ENCODE results near the gene DENND1A.
"Not testable (repeated sequence)": the region's sequence is repeated elsewhere in the genome, so short reads cannot be mapped to it uniquely, and the experiment has no call there.

The DENND1A gene

DNA sequence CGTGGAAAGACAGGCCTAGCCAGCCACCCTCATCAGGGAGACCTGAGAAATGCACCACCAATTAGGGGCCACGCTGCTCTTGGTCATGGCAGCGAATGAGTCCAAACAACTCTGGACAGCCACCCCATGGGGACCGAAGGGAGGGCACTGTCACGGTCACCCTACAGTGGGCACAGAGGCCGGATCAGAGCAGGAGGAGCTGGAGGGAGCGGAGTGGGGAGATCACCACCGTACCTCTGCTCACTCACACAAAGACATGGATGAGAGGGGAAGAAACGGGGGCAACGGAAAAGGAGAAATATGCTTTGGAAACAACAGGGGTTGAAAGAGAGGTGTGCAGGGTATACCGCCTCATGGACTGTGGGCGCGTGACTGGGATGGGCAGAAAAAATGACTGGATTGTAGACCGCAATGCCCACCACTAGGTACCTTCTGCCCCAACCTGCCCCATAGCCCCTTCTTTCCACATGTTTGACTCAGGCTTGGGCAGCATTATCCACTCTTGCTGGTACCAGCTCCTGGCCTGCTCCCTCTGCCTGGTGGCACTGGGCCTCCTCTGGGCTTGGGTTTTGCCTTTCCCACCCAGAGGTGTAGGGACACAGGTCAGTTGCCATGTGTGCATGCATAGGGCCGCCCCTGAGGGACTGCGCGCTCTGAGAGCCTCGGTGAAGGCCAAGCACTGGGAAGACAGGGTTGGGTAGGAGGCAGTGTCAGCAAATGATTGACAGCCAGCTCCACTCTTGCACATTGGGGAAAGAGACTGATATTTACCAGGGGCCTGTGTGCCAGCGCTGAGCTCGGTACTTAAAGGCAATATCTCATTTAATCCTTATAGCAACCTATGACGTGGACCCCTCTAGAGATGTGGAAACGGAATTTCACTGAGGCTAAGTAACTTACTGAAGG lies 497.3 kb downstream of the DENND1A start:
- TF ChIP-seq, protein P1, sequence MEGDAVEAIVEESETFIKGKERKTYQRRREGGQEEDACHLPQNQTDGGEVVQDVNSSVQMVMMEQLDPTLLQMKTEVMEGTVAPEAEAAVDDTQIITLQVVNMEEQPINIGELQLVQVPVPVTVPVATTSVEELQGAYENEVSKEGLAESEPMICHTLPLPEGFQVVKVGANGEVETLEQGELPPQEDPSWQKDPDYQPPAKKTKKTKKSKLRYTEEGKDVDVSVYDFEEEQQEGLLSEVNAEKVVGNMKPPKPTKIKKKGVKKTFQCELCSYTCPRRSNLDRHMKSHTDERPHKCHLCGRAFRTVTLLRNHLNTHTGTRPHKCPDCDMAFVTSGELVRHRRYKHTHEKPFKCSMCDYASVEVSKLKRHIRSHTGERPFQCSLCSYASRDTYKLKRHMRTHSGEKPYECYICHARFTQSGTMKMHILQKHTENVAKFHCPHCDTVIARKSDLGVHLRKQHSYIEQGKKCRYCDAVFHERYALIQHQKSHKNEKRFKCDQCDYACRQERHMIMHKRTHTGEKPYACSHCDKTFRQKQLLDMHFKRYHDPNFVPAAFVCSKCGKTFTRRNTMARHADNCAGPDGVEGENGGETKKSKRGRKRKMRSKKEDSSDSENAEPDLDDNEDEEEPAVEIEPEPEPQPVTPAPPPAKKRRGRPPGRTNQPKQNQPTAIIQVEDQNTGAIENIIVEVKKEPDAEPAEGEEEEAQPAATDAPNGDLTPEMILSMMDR (conservative IDR thresholded peaks at IDR 0.05; ENCODE audit: control insufficient read depth, insufficient read depth, low read depth, low read length): no peak
- no peak for DNase-seq (ENCODE audit: low read depth)
- H3K4me3 ChIP-seq (ENCODE audit: control insufficient read depth, low read depth, low read length): no peak overlapping the region

DNA sequence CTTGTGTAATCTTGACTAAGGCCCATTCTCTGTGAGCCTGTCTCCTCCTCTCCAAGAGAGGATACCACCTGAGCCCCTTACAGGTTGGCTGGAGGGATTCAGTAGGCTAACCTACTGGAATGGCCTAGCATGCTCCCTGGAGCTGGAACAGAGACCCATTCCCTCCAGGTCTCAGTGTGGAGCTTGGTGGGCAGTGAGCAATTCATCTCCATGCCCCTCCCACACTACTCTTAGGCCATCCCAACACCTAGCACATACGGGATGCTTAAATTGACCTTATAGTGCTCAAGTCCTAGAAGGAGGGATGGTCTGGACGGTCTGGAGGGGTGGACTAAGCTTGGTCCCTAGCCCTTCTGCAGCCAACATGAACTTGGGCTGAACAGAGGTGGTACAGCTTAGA lies 498.3 kb downstream of the DENND1A start:
- H3K4me3 ChIP-seq (ENCODE audit: control insufficient read depth, low read depth, low read length): no peak overlapping the region
- no peak for DNase-seq (ENCODE audit: low read depth)
- TF ChIP-seq, protein P1 (conservative IDR thresholded peaks at IDR 0.05; ENCODE audit: control insufficient read depth, insufficient read depth, low read depth, low read length): no peak

DNA sequence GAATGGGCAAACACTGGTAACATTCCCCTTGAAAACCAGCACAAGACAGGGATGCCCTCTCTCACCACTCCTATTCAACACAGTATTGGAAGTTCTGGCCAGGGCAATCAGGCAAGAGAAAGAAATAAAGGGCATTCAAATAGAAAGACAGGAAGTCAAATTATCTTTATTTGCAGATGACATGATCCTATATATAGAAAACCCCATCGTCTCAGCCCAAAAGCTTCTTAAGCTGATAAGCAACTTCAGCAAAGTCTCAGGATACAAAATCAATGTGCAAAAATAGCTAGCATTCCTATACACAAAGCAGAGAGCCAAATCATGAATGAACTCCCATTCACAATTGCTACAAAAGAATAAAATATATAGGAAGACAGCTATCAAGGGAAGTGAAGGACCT lies 501.5 kb downstream of the DENND1A start:
- H3K4me3 ChIP-seq (ENCODE audit: control insufficient read depth, low read depth, low read length); DNase-seq (ENCODE audit: low read depth): not testable (repeated sequence)

DNA sequence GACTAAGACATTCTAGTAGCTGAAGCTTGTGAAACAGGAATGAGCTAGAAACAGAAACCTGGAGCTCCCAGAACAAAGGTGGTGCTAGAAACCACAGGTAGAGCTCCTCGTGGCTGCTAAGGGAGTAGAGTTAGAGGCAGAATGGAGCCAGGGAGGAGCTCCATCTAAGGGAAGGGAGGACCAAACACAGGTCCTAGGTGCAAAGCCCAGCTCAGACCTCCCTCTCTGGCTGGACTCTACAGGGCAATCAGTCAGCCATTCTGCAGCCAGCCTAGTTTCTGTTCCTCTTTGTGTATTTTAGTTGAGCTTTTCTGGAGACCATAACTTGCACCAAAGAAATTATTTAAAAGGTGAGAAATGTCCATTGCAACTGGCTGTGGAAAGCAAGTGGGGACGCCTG lies 503.5 kb downstream of the DENND1A start:
- DNase-seq (ENCODE audit: low read depth): no peak
- TF ChIP-seq, protein P1 (conservative IDR thresholded peaks at IDR 0.05; ENCODE audit: control insufficient read depth, insufficient read depth, low read depth, low read length): no peak
- H3K4me3 ChIP-seq (ENCODE audit: control insufficient read depth, low read depth, low read length): no peak overlapping the region

DNA sequence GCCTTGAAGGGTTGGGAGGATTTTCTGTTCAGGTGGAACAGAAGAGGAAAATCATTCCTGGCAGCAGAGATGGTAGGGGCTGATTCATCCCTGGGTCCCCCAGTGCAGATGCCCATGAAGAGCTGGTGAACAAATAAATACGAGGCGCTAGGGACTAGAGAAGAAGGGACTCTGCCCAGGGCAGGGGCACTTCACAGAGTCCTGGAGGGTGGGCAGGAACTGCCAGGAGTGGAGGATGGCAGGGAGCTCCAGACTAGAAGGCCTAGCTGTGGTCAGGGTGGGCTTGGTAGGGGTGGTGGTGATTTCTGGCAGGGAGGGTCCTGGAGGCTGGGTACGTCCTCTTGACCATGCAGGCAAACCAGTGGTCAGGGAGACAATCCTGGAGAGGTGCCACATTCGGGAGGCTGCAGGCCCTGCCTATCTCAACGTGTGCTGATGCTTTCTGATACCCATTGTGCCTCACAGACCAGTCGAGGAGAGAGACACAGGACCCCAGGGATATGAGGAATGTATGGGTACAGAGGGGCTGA lies 504.0 kb downstream of the DENND1A start:
- TF ChIP-seq, protein P1 (conservative IDR thresholded peaks at IDR 0.05; ENCODE audit: control insufficient read depth, insufficient read depth, low read depth, low read length): no peak
- no peak overlapping the region for H3K4me3 ChIP-seq (ENCODE audit: control insufficient read depth, low read depth, low read length)
- no peak for DNase-seq (ENCODE audit: low read depth)

DNA sequence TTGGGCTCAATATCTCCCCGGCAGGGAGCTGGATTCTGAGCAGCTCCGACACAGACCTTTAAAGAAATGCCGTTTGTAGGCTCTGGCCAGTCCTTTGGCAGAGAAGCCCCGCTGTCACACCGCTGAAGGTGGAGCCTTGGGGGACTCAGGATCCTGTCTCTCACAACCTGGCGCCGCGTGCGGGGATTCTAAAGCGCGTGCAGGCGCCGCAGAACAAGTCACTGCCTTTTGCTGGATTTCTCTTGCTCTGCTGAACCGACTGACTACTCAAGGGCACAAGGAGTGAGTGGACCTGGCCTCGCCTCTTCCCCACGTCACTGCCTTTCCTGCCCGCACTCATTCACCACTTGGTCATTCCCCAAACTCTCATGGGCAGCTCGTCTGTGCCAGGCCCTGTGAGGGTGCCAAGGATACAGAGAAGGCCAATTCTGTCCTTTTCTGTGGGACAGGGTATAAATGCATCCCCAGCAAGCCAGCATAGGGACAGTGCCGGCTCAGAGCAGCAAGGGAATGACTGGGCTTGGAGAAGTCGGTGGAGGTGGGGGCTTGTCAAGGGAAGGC lies 504.6 kb downstream of the DENND1A start:
- no peak overlapping the region for H3K4me3 ChIP-seq (ENCODE audit: control insufficient read depth, low read depth, low read length)
- TF ChIP-seq, protein P1 (conservative IDR thresholded peaks at IDR 0.05; ENCODE audit: control insufficient read depth, insufficient read depth, low read depth, low read length): no peak

DNA sequence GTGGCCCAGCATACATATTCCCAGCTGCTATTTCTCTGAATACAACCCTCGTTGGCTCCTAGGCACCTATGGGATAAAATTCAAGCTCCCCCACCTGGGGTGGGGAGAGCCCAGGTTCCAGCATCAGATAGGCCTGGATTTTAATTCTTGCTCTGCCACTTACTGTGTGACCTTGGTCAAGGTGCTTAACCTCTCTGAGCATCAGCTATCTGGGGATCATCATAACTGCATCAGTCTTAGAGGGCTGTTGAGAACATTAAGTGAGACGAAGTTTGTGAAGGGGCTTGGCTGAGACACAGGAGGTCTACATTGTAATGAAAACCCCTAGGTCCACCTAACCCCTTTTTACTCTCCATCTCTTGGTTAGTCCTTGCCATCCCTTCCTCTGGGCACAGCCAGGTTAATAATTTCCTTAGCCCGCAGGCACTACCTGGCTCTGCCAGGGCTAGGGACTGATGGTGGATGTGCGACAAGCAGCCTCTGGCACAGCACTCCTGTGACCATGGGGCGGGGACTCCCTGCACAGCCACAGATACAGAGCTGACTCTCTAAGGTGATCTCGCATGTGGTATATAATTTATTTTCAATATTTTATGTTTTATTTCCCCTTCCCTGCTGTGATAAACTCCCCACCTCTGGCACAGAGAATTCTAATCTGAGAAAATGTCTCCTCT lies 505.2 kb downstream of the DENND1A start:
- TF ChIP-seq, protein P1 (conservative IDR thresholded peaks at IDR 0.05; ENCODE audit: control insufficient read depth, insufficient read depth, low read depth, low read length): no peak
- DNase-seq (ENCODE audit: low read depth): no peak
- no peak overlapping the region for H3K4me3 ChIP-seq (ENCODE audit: control insufficient read depth, low read depth, low read length)

More for the DNA sequence above, 504.6 kb downstream of the DENND1A start:
- DNase-seq (ENCODE audit: low read depth): no peak
